Endothelial cell of umbilical vein (primary cell): ENCODE measurements around the gene WDR37.

Source experiments
- CTCF ChIP-seq, 2 donors: IDR thresholded peaks; 1 replicate in 1 of 2; 2 replicates in 1 of 2; pipeline ENCODE4 v1.5.1; 2011; ENCODE audit warnings: low read length in 2 of 2, mild to moderate bottlenecking in 2 of 2, moderate library complexity in 2 of 2, control low read depth in 1 of 2, inconsistent platforms in 1 of 2, low read depth in 1 of 2; ENCODE audit not compliant: insufficient read depth in 1 of 2; ENCODE audit errors: extremely low read depth in 1 of 2
- POLR2A ChIP-seq: IDR thresholded peaks from 2 replicates; pipeline ENCODE4 v1.6.1; 2012; ENCODE audit warnings: low read depth, mild to moderate bottlenecking, control low read depth, low read length

GRCh38 chr10:1107004-1107403 is 50.8 kb downstream of the WDR37 start:
- TF ChIP-seq POLR2A (no peak), CTCF (IDR thresholded peaks at IDR 0.05; ENCODE audit: extremely low read depth in 1 of 2, insufficient read depth in 1 of 2, low read depth in 1 of 2, low read length in 2 of 2) (no peak)
